Muscle layer of colon (tissue), 2 donors: ENCODE measurements around the gene TNS3.
A peak's percentile ranks its signal among the peaks of the same experiment; 100 is the strongest.
"Not testable (repeated sequence)": the region's sequence is repeated elsewhere in the genome, so short reads cannot be mapped to it uniquely, and the experiment has no call there.

ENCODE experiments used
- H3K27ac ChIP-seq: one replicate; pipeline ENCODE4 v1.7.0; 2013; ENCODE audit warnings: low read depth, mild to moderate bottlenecking, low read length, moderate library complexity
- H3K27me3 ChIP-seq, 2 donors: one replicate each; pipeline ENCODE4 v1.7.0; 2013; ENCODE audit warnings: low read length in 2 of 2, mild to moderate bottlenecking in 2 of 2; ENCODE audit not compliant: insufficient read depth in 2 of 2, control insufficient read depth in 1 of 2
- H3K36me3 ChIP-seq: one replicate; pipeline ENCODE4 v1.7.0; 2013; ENCODE audit warnings: mild to moderate bottlenecking, low read length; ENCODE audit not compliant: insufficient read depth
- H3K4me1 ChIP-seq: one replicate; pipeline ENCODE4 v1.7.0; 2013; ENCODE audit warnings: mild to moderate bottlenecking, low read length; ENCODE audit not compliant: insufficient read depth
- H3K4me3 ChIP-seq, 2 donors: one replicate each; pipeline ENCODE4 v1.7.0; 2013; ENCODE audit warnings: low read length in 2 of 2, low read depth in 1 of 2, mild to moderate bottlenecking in 1 of 2, moderate library complexity in 1 of 2
- H3K9ac ChIP-seq: one replicate; pipeline ENCODE4 v1.7.0; 2013; ENCODE audit warnings: low read length
- H3K9me3 ChIP-seq: one replicate; pipeline ENCODE4 v1.7.0; 2013; ENCODE audit warnings: mild to moderate bottlenecking, low read length
- donor health status: abdominal sarcoma.
- donor health status: Adenocarcinoma of cecum.

TNS3 gene

GRCh38 chr7:47543056-47543455, 38.9 kb downstream of the TNS3 start:
- no peaks in the 10 kb centered on the region for H3K4me1 ChIP-seq
- no peaks in the 10 kb centered on the region for H3K27me3 ChIP-seq
- H3K36me3 ChIP-seq = no peaks in the 10 kb centered on the region
- no peak overlapping the region for H3K9ac ChIP-seq
- H3K27ac ChIP-seq = no peak overlapping the region
- H3K9me3 ChIP-seq = no peaks in the 10 kb centered on the region
- no peak overlapping the region for H3K4me3 ChIP-seq

GRCh38 chr7:47542051-47542450, 39.9 kb downstream of the TNS3 start:
- Histone ChIP-seq H3K4me3 (no peak overlapping the region), H3K4me1 (no peaks in the 10 kb centered on the region), H3K9me3 (no peaks in the 10 kb centered on the region), H3K36me3 (no peaks in the 10 kb centered on the region), H3K27ac (no peak overlapping the region), H3K9ac (no peak overlapping the region), H3K27me3 (no peaks in the 10 kb centered on the region)

GRCh38 chr7:47541485-47541884, 40.4 kb downstream of the TNS3 start:
- not testable (repeated sequence) for H3K27ac ChIP-seq

GRCh38 chr7:47540387-47541350, 41.2 kb downstream of the TNS3 start:
- H3K4me1 ChIP-seq = no peaks in the 10 kb centered on the region
- H3K36me3 ChIP-seq = no peaks in the 10 kb centered on the region
- no peaks in the 10 kb centered on the region for H3K27me3 ChIP-seq
- no peak overlapping the region for H3K27ac ChIP-seq
- H3K4me3 ChIP-seq = no peak overlapping the region
- no peaks in the 10 kb centered on the region for H3K9me3 ChIP-seq
- no peak overlapping the region for H3K9ac ChIP-seq

More at GRCh38 chr7:47541485-47541884, 40.4 kb downstream of the TNS3 start:
- H3K36me3 ChIP-seq, H3K9ac ChIP-seq, H3K4me1 ChIP-seq, H3K4me3 ChIP-seq, H3K27me3 ChIP-seq, H3K9me3 ChIP-seq: not testable (repeated sequence)

- H3K9ac ChIP-seq = no peak overlapping the region
- H3K27me3 ChIP-seq = no peaks in the 10 kb centered on the region
- no peak overlapping the region for H3K27ac ChIP-seq
- no peaks in the 10 kb centered on the region for H3K4me1 ChIP-seq
- no peaks in the 10 kb centered on the region for H3K9me3 ChIP-seq
- H3K36me3 ChIP-seq = no peaks in the 10 kb centered on the region
- H3K4me3 ChIP-seq = no peak overlapping the region
Measured at GRCh38 chr7:47540053-47540386, 41.9 kb downstream of the TNS3 start.

- H3K4me3 ChIP-seq = no peak overlapping the region
- H3K9me3 ChIP-seq = no peaks in the 10 kb centered on the region
- no peak overlapping the region for H3K9ac ChIP-seq
- no peaks in the 10 kb centered on the region for H3K36me3 ChIP-seq
- H3K27me3 ChIP-seq = no peaks in the 10 kb centered on the region
- H3K4me1 ChIP-seq = no peaks in the 10 kb centered on the region
- H3K27ac ChIP-seq = no peak overlapping the region
Measured at GRCh38 chr7:47539398-47540052, 42.4 kb downstream of the TNS3 start.

GRCh38 chr7:47538846-47539311, 43.0 kb downstream of the TNS3 start:
- no peaks in the 10 kb centered on the region for H3K9me3 ChIP-seq
- no peak overlapping the region for H3K27ac ChIP-seq
- H3K4me3 ChIP-seq = no peak overlapping the region
- no peaks in the 10 kb centered on the region for H3K27me3 ChIP-seq
- H3K9ac ChIP-seq = no peak overlapping the region
- H3K36me3 ChIP-seq = no peaks in the 10 kb centered on the region
- no peaks in the 10 kb centered on the region for H3K4me1 ChIP-seq

GRCh38 chr7:47537716-47538675, 43.9 kb downstream of the TNS3 start:
- Histone ChIP-seq H3K27me3 (no peaks in the 10 kb centered on the region), H3K27ac (no peak overlapping the region), H3K9me3 (no peaks in the 10 kb centered on the region), H3K4me3 (peak overlapping the region in 1 of 2 donors; percentile 42), H3K9ac (no peak overlapping the region), H3K36me3 (no peaks in the 10 kb centered on the region), H3K4me1 (no peaks in the 10 kb centered on the region)

- H3K27ac ChIP-seq = no peak overlapping the region
- H3K4me1 ChIP-seq = no peaks in the 10 kb centered on the region
Measured at GRCh38 chr7:47536661-47537611, 45.0 kb downstream of the TNS3 start.

More at GRCh38 chr7:47536661-47537611, 45.0 kb downstream of the TNS3 start:
- H3K9me3 ChIP-seq = no peaks in the 10 kb centered on the region
- no peaks in the 10 kb centered on the region for H3K27me3 ChIP-seq
- no peaks in the 10 kb centered on the region for H3K36me3 ChIP-seq
- peak overlapping the region; percentile 31 to 42 for H3K4me3 ChIP-seq
- H3K9ac ChIP-seq = no peak overlapping the region
